H1 (cell line): ENCODE data around the gene UBAC1. TPM values are rescaled to one million over a fixed set of nuclear protein-coding genes. Genes with fewer than 3 reads are reported as not detected.

ENCODE experiments used
- CTCF ChIP-seq, 3 experiments: IDR thresholded peaks; 1 replicate in 2 of 3; 2 replicates in 1 of 3; pipeline versions ENCODE4 v1.5.1 to v1.6.1; 2011; ENCODE audit warnings: low read length in 3 of 3, mild to moderate bottlenecking in 3 of 3, inconsistent platforms in 2 of 3, low read depth in 1 of 3, moderate library complexity in 1 of 3; ENCODE audit not compliant: insufficient read depth in 1 of 3; ENCODE audit errors: control extremely low read depth in 1 of 3
- FOSL1 ChIP-seq: IDR thresholded peaks from 2 replicates; pipeline ENCODE4 v1.6.1; 2011; ENCODE audit warnings: mild to moderate bottlenecking, low read depth, low read length, moderate library complexity; ENCODE audit not compliant: insufficient read depth
- KDM4A ChIP-seq: IDR thresholded peaks from one replicate; pipeline ENCODE4 v1.7.1; 2012; ENCODE audit warnings: low read depth, mild to moderate bottlenecking, moderate library complexity, low read length, inconsistent platforms; ENCODE audit not compliant: severe bottlenecking
- MAX ChIP-seq: IDR thresholded peaks from 2 replicates; pipeline ENCODE4 v1.6.1; 2012; ENCODE audit warnings: inconsistent platforms
- NRF1 ChIP-seq: IDR thresholded peaks from 2 replicates; pipeline ENCODE4 v1.6.1; 2011; ENCODE audit warnings: mild to moderate bottlenecking, low read depth, low read length, improper control_type of control experiment
- RNF2 ChIP-seq: fragments of 200-900, 300-1000 bp; sonication (generic); IDR thresholded peaks from 2 replicates; pipeline ENCODE4 v1.7.1; 2016; ENCODE audit warnings: borderline replicate concordance, low read depth, mild to moderate bottlenecking, antibody characterized with exemption, low read length; ENCODE audit not compliant: poor library complexity, severe bottlenecking; ENCODE audit errors: missing control alignments
- SP4 ChIP-seq: IDR thresholded peaks from 2 replicates; pipeline ENCODE4 v1.6.1; 2012; ENCODE audit warnings: low read length, inconsistent platforms
- TBP ChIP-seq: IDR thresholded peaks from 2 replicates; pipeline ENCODE4 v1.6.1; 2011; ENCODE audit warnings: low read depth, low read length, improper control_type of control experiment
- TEAD4 ChIP-seq: IDR thresholded peaks from 2 replicates; pipeline ENCODE4 v1.6.1; 2012; ENCODE audit warnings: low read depth, low read length, inconsistent platforms, mixed read lengths
- polyA plus RNA-seq, 7 experiments: library from polyadenylated mRNA; depleted of rRNA in 3 of 7; stranded (reverse) in 5 of 7; unstranded in 2 of 7; fragments of >200 nt in 5 of 7; fragments of 200-250 nt in 2 of 7; gene quantifications; 1 replicate in 5 of 7; 2 replicates in 1 of 7; 4 replicates in 1 of 7; pipeline versions ENCODE4 v1.2.1 to v1.2.3, GENCODE V29; 2011 to 2013; ENCODE audit warnings: missing spikeins in 2 of 7, mixed read lengths in 2 of 7
- total RNA-seq: library from RNA; stranded (reverse); fragmentation: NEBNext Ultra II Directional; extraction: Animal tissue kit (Norgen Biotek cat#: 25700); gene quantifications from 2 replicates; pipeline ENCODE4 v1.2.1, GENCODE V29; 2021

Gene UBAC1
- total and polyA plus RNA-seq, 2 of the 8 experiments (the other 6 are each of a cell fraction or from before 2014, with no cell fraction given) = 59.3 to 85.2 TPM

GRCh38 chr9:135903786-135904520 is 57.2 kb downstream of the UBAC1 start (continued):
- TF ChIP-seq RNF2 (no peak), NRF1 (no peak), KDM4A (no peak), CTCF (IDR thresholded peaks at IDR 0.05; ENCODE audit: control extremely low read depth in 1 of 3, insufficient read depth in 1 of 3, low read depth in 1 of 3, low read length in 3 of 3) (no peak), SP4 (no peak), TEAD4 (no peak), FOSL1 (no peak), MAX (no peak), TBP (no peak)
